Right lobe of liver (tissue), 4 donors: Measurements from ENCODE around the gene WWC2.

Experiments
- POLR2A ChIP-seq: fragments of 450-650 bp; IDR thresholded peaks from one replicate; pipeline ENCODE4 v1.6.1; 2017; ENCODE audit warnings: antibody characterized with exemption, mild to moderate bottlenecking
- TF ChIP-seq, protein P1 (sequence below), 4 donors: fragments of 200-600 bp in 3 of 4; fragments of 450-650 bp in 1 of 4; IDR thresholded peaks; one replicate each; pipeline versions ENCODE4 v1.5.1 to v1.8.0; 2016 to 2022; ENCODE audit warnings: antibody characterized with exemption in 4 of 4, mild to moderate bottlenecking in 2 of 4
- donor health status: DM: no; HTN: no; CAD: no.
- donor health status: DM: no; HTN: no; CAD: no.
- donor health status: DM: no; HTN: yes; CAD: no.

GRCh38 chr4:183214912-183215488 is 115.9 kb downstream of the WWC2 start:
- no peak for TF ChIP-seq POLR2A
- TF ChIP-seq, protein P1, sequence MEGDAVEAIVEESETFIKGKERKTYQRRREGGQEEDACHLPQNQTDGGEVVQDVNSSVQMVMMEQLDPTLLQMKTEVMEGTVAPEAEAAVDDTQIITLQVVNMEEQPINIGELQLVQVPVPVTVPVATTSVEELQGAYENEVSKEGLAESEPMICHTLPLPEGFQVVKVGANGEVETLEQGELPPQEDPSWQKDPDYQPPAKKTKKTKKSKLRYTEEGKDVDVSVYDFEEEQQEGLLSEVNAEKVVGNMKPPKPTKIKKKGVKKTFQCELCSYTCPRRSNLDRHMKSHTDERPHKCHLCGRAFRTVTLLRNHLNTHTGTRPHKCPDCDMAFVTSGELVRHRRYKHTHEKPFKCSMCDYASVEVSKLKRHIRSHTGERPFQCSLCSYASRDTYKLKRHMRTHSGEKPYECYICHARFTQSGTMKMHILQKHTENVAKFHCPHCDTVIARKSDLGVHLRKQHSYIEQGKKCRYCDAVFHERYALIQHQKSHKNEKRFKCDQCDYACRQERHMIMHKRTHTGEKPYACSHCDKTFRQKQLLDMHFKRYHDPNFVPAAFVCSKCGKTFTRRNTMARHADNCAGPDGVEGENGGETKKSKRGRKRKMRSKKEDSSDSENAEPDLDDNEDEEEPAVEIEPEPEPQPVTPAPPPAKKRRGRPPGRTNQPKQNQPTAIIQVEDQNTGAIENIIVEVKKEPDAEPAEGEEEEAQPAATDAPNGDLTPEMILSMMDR (IDR thresholded peaks at IDR 0.05): no peak
